GM19372 (cell line): Measurements from ENCODE around the gene MYBPC1.
A peak's percentile ranks its signal among the peaks of the same experiment; 100 is the strongest.

Source experiments
- ATAC-seq: cut with Tn5 transposase; IDR thresholded peaks from one replicate; pipeline ENCODE4 v1.9.1; 2021; ENCODE audit warnings: mild to moderate bottlenecking, low read depth, moderate library complexity; ENCODE audit not compliant: unreplicated experiment

Gene MYBPC1

DNA sequence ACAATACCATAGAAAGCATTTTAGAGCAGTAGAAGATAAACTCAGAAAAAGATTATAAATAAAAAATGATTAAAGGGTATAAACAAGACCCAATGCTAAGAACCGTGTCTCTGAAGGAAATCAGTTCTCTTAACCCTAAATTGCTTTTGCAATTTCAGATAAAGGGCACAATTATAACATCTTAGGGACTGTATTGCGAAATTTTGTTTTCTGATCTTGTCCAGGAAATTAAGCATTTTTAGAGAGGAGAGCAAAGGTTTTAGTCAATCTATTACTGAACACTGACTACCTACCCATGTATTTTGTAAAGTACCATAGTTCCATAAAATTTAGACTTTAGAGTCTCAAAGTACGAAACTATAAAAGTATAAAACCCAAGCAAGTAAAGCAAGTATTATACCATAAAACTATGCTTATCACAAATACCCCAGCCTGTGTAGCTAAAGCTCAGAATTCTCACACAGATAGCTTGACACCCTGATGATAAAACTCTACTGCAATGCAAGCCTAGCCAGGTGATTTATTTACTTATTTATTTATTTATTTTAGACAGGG, 95.8 kb downstream of the MYBPC1 start:
- ATAC-seq = no peak

DNA sequence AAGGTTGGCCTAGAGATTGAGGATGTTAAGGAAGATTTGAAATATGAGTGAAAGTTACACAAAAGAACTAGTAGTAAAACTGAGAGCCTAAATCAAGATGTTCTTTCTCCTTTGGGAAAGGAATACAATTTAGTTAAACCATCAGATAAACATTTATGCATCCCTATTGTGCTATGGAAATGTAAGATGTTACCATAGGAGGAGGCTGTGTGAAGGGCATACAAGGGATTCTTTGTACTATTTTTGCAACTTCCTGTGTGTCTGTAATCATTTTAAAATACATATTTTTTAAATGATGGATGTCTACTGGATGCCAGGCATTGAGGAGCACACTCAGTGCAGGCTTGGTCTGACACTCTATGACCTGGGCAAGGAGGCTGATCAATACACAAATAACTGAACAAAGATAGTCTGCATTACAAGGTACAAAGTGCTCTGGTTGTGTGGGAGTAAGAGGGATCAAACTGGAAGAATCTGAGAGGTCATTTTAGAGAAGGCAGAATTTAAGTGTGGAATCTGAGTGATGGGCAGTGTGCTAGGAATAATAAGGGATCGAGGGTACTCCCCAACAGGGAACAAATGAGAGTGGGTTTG, 96.8 kb downstream of the MYBPC1 start:
- no peak for ATAC-seq

DNA sequence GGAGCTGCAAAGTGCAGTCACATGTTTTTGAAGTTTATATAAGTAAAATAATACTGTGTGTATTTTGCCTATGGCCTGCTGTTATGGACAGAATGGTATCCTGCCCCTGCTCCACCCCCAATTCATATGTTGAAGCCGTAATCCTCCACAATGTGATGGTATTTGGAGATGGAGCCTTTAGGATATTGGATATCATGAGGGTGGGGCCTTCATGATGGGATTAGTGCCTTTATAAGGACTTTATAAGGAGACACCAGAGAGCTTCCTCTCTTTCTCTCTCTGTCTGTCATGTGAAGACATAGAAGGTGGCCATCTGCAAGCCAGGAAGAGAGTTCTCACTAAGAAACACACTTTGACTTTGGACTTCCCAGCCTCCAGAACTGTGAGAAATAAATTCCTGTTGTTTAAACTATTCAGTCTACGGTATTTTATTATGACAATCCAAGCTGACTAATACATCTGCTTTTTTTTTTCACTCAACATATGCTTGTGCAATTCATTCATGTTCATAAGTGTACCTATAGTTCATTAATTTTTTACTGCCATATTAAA, 99.6 kb downstream of the MYBPC1 start:
- ATAC-seq = no peak

DNA sequence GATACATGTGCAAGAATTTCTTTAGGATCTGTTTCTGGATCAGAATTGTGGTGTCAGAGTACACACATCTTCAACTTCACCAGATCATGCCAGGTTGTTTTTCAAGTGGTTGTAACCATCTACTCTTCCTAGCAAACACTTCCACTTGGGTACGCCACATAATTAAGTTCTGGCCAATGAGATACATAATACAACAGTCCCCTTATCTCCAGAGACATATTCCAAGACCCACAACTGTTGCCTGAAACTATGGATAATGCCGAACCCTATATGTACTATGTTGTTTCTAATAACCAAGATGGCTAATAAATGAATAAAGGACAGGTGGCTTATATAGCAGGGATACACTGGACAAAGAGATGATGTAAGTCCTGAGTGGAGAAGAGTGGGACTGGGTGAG, 100.2 kb downstream of the MYBPC1 start:
- ATAC-seq = no peak

DNA sequence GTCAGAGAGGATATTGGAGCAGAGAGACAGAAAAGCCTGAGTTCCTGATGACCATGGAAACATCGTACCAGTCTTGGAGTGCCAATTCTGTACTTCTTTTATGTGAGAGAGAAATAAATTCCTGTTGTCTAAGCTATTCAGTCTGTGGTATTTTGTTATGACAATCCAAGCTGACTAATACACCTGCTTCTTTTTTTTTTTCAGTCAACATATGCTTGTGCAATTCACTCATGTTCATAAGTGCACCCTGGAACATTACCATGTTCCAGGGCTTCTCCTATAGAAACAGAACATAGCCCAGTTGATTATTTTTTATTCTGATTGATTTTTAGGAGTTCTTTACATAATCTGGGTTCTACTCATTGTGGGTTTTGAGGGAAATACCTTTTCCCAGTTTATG, 100.9 kb downstream of the MYBPC1 start:
- ATAC-seq = no peak

DNA sequence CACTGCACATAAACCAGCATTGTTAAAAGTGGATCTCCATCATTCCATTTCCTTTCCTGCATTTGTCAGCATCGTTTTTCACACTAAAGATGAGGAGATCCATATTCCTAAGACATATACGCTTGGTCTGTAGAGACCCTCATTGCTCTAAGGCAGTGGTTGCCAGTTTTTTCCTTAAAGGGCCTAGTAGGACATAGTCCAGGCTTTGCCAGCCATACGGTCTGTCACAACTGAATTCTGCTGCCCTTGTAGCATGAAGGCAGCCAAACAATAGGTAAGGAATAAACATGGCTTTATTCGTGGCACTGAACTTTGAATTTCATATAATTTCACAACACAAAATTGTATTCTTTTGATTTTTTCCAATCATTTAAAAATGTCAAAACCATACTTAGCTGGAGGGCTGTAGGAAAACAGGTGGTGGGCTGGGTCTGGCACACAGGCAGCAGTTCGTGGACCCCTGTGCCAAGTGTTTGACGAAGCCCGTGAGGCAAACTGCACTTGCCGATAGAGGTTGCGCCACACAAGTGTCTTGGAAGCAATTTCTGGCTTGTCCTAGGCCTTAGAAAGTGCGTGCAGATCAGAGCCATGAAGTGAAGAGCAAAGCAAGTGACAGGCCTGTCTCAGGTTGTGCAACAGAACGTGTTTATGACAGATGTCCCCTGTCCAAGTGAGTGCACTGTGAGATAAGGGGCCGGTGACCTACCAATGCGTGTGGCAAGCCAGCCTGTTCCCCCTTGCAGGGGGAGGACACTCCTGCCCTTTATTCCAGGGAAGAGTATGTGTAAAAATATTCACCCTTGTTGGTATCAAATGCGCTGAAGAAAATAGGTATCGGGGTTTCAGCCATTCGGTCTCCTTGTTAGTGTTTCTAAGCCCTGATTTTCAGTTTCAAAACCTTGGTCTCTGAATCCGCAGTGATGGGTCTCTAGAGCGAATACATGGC, 101.8 kb downstream of the MYBPC1 start:
- ATAC-seq = no peak

DNA sequence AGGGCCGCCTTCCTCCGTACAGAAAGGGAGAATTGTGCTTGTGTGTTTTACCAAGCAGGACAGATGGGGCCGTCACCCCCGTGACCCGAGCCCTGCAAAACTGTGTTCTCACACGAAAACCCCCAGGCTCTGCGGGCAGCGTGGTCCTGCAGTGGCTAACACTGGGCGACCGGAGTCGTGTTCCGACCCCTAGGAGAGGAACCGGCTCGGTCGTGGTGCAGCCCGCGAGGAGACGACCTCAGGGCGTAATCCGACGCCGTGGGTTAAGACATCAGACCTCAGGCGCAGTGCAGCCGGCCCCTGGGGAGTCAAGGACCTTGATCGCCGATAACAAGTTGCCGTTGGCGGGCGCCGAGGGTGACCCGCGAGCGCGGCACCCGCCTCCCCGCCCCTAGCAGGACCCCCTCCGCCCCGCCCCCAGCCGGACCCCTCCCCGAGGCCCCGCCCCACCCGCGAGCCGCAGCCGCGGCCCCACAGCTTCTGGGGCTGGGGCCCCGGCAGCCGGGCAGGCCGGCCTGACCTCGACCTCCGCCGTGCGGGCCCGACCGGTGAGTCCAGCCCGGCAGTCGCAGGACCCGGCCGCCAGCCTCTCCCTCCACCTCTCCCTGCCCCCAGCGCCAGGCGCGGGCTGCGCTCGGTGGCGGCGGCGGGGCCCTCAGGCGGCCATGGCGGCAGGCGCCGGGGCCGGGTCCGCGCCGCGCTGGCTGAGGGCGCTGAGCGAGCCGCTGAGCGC, 102.6 kb downstream of the MYBPC1 start, which contains the start of gene CHPT1:
Gene CHPT1, plus strand, starts transcription at position 444 of the 733 bp plus-strand sequence. Its CDS starts 222 bp downstream, at position 666.
- peak; percentile 60 for ATAC-seq

DNA sequence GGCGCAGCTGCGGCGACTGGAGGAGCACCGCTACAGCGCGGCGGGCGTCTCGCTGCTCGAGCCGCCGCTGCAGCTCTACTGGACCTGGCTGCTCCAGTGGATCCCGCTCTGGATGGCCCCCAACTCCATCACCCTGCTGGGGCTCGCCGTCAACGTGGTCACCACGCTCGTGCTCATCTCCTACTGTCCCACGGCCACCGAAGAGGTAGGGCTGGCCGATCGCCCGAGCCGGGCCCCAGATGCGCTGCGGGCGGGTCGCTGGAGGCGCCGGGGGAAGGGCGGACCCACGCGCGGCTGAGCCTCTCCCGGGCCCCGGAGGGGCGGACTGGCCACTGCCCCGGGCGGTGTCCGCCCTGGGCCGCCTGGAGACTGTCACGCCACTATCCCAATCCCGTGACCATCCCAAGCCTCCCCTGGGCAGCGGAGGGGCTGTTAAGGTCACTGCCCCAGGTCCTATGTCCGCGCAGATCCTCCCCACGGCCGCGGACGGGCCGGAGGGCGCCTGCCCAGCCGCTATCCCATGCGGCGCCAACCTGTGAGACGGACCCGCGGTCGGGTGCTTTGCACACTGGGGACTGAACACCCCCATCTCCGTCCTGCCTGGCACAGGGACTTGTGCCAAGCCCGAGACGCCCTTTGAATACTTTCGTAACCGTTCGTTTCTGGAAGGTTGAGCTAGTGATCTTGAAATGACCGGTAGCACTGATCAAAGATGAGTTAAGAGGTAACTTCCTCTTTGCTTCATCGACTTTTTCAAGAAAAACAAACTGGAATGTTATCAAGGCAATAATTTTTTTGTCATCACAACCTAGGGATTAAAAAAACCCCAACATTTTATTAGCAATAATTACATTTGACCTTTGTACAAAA, 103.4 kb downstream of the MYBPC1 start:
- peak; percentile 37 for ATAC-seq

DNA sequence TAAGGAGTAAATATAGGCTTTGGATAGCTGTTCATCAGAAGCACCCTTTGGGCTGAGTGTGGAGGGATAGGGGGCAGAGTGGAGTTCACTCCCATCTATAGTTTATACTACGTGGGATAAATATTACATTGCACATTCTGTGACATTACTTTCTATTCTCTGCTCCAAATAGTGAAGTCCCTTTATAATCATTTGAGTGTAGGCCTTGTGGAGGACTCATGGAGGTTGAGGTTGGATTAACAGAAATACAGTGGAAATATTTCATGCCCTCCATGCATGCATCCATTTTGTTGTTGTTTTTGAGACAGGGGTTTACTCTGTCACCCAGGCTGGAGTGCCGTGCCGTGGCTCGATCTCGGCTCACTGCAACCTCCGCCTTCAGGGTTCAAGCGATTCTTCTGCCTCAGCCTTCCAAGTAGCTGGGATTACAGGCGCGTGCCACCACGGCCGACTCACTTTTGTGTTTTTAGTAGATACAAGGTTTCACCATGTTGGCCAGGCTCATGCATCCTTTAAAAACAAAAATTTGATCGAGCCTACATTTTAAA, 104.1 kb downstream of the MYBPC1 start:
- ATAC-seq = no peak

DNA sequence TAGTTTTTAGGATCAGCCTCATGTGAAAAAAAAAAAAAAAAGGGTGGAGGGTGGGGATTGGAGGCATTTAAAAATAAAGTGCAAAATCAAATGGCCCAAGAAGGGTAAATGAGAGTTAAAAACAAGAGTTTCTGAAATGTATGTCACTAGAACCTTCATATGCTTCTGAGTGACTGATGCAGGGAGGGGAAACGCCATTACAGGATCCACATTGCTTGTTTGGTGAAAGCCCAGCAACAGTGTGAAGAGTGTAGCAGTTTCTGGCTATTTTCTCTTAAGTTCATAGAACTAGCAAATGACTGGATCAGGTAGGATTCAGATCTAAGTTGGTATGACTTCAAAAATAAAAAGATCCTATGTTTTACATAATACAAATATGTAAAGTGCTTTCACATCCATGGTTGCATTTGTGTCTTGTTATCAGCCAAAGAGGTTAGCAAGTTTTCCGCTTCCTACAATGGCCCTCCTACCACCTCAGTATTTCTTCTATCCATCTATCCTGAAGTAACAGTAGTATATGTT, 105.6 kb downstream of the MYBPC1 start:
- ATAC-seq = no peak

DNA sequence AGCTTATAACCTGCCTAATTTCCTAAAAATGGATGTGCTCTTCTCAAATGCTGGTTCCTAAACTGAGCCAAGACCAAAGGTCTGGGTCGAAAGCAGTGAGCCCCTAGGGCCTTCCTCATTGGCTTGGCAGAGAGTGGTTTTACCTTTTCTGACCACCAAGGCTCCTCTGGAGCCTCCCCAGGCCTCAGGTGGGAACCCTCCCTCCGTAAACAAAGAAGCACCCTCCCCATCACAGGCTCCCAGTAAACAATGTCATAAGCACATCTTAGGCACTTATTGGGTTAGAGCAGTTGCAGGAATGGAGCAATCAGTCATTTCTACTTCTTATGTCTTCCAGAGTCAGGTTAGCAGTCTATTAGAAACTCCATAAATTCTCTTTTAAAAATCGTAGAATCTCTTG, 108.7 kb downstream of the MYBPC1 start:
- ATAC-seq = no peak

DNA sequence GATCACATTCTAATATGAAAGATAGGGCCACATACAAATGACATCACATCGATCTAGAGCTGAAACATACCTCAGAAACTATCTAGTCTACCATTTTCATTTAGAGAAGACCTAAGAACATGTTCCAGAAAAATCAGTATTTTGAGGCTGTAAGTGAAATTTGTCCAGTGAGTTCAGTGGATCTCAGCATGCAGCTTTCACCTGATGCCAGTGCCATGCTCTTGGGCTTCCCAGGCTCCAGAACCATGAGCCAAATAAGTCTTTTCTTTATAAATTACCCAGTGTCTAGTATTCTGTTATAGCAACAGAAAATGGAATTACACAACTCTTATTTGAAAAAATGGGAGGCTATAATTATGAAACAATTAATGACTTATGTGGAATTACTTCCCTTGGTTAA, 111.6 kb downstream of the MYBPC1 start:
- no peak for ATAC-seq

DNA sequence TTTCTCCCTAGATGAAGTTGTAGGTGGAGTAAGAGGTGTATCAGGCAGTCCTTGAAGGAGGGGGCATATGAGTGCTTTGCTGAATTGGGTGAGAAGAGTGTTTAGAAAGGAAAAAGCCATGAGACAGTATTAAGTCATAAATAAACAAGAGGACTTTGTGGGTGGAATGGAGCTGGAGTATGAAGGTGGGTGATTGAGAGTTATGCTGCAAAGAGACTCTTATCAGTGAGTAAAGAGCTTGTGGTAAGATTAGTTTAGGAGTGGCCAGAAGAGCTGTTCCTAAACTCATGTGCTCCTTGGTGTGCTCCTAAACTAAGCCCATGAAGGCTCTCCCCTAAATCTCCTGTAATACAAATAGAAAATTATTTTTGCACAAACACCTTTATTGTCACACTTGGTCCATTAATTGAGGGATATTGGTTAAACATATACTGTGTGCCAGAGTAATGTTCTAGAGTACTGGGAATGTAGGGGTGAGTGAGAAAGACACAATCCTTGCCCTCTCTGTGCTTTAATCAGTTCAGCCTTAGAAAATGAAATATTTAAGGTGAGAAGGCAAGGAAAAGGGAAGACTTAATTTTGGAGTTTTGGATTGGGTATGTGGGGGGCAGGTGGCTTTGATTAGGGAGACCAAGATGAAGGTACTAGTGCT, 112.5 kb downstream of the MYBPC1 start:
- no peak for ATAC-seq

DNA sequence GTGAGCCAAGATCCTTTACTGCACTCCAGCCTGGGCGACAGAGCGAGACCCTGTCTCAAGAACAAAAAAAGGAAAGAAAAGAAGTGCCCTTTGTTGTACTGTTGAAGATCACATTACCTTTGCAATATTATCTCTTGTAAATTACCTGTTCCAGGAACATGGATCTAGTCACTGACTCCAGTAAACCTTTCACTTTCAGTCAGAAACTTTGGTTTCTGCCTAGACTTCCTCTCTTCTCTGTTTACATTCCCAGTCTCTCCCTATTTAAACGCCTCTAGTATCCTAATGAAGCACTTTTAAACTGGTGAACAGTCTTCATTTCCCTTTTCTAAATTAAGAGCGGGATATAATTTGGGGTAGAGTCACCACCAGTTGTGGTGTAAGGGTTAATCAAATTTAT, 115.5 kb downstream of the MYBPC1 start:
- no peak for ATAC-seq

DNA sequence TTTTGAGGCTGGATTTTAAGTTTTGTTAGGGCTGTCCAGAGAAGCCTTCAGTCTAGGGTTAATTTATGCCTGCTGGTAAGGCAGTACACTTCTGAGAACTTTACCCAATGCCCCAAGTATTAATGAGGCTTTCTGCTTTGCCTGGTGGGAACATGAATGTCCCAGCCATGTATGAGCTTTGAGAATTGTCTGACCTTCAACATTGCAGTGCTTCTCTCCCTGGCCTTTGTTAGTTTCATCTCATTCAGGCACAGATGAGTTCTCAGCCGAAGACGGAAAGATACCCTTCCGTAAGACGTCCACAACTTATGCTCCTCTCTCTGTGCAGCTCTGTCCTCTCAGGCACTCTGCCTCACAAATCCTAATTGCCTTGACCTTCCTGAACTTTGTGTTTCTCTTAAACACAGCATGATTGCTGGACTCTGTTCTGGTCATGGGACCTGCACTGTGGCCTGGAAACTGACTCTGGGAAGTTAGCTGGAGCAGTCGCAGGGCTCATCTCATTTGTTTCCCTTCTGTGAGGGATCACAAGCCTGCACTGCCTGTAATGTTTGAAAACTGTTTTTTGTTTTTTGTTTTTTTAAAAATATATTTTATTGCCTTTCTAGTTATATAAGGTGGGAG, 118.4 kb downstream of the MYBPC1 start:
- no peak for ATAC-seq

DNA sequence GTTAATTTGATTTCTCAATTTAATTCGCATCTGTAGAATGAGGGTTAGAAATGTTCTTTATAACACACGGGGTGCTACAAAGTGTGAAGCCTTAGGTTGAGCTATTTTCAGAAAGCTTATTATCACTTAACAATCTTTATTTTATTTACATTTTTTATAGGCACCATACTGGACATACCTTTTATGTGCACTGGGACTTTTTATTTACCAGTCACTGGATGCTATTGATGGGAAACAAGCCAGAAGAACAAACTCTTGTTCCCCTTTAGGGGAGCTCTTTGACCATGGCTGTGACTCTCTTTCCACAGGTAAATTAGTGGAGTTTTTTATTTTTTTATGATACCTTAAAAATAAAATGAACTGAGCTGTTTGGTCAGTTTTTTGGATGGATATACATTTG, 119.2 kb downstream of the MYBPC1 start:
- ATAC-seq = no peak

DNA sequence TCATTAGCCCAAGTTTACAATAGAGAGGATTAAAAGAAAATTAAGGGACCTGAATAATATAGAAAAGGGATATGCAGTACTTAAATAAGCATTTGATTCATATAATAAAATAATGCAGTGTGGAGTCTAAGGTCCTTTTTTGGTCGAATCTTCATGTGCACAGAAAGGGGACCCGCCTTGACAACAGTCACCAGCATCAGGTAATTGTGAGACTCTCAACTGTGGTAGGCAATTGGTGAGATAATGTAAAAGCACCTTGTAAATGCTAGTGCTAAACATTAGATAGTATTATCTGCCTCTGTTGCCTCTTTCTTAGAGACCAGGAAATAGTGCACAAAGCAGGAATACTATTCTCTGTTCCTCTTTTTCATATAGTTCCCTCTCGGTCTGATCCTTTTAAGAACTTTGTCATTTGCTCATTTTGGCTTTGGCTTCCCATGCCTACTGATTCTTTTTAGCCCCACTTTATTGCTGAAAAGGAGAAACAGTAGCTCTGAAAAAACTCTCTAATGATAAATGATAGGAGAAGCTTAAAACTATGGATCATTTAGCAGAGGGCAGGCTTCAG, 120.2 kb downstream of the MYBPC1 start:
- ATAC-seq = no peak

DNA sequence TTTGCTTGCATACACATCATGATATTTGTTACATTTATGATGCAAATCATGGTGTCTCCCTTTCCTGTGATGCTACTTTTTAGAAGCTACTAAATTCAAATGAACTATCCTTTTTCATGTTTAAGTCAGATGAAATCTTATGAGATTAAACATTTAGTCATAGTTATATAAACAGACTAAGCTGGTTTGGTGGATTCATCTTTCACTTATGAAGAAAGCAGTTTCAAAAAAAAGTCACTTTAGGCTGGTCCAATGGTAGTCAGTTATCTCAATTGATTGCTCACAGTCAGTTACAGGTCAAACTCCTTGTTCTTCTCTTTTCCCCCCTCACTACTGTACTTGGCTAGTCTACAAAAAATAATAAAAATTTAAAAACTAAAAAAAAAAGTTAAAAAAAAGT, 124.8 kb downstream of the MYBPC1 start:
- ATAC-seq = no peak
